ENCODE data around the gene AAMP.

- TF ChIP-seq CTCF (IDR thresholded peaks at IDR 0.05) = peak in 3 of 4 experiments; percentile 14 to 45 (median 26)
- peak; percentile 57 to 65 for TF ChIP-seq POLR2A (IDR thresholded peaks at IDR 0.05)
- peak; percentile 68 for TF ChIP-seq POLR2AphosphoS5 (IDR thresholded peaks at IDR 0.05)
These were observed at the start of gene AAMP, which contains the start of gene PNKD for GRCh38 chr2:218269900-218270720.

Data from gastroesophageal sphincter (tissue), 3 donors.